Chondrocyte (in vitro differentiated cells): ENCODE data around the gene C11orf58. TPM values are rescaled to one million over a fixed set of nuclear protein-coding genes. Genes with fewer than 3 reads are reported as not detected.

Experiments used
- DNase-seq: peaks from one replicate; pipeline ENCODE4 v3.0.0; 2021; ENCODE audit warnings: mixed read lengths, low spot score
- H3K27ac Mint-ChIP-seq: one replicate; pipeline ENCODE4 v1.8.0; 2021; ENCODE audit warnings: mild to moderate bottlenecking, moderate library complexity, mixed read lengths; ENCODE audit not compliant: unreplicated experiment
- H3K27me3 Mint-ChIP-seq: 2 replicates; pipeline ENCODE4 v1.8.0; 2021; ENCODE audit warnings: low read depth, mixed read lengths
- H3K36me3 Mint-ChIP-seq: 2 replicates; pipeline ENCODE4 v1.8.0; 2021; ENCODE audit warnings: low read depth, mixed read lengths
- H3K4me1 Mint-ChIP-seq: 2 replicates; pipeline ENCODE4 v1.8.0; 2021; ENCODE audit warnings: low read depth, mild to moderate bottlenecking, mixed read lengths
- H3K4me3 Mint-ChIP-seq: one replicate; pipeline ENCODE4 v1.8.0; 2021; ENCODE audit warnings: mild to moderate bottlenecking, moderate library complexity, mixed read lengths; ENCODE audit not compliant: unreplicated experiment
- H3K9me3 Mint-ChIP-seq: 2 replicates; pipeline ENCODE4 v1.8.0; 2021; ENCODE audit warnings: low read depth, mixed read lengths
- total RNA-seq: library from RNA; stranded (reverse); gene quantifications from 3 replicates; pipeline ENCODE4 v1.2.1, GENCODE V29; 2021
- TF ChIP-seq, protein P1 (sequence below): fragments of 200-600 bp; sonication (generic); IDR thresholded peaks from 2 replicates; pipeline ENCODE4 v1.5.0; 2021; ENCODE audit warnings: antibody characterized with exemption, mild to moderate bottlenecking, moderate library complexity

Gene C11orf58
- total RNA-seq, 1 donor from 2014 or later, result 116 TPM

DNA sequence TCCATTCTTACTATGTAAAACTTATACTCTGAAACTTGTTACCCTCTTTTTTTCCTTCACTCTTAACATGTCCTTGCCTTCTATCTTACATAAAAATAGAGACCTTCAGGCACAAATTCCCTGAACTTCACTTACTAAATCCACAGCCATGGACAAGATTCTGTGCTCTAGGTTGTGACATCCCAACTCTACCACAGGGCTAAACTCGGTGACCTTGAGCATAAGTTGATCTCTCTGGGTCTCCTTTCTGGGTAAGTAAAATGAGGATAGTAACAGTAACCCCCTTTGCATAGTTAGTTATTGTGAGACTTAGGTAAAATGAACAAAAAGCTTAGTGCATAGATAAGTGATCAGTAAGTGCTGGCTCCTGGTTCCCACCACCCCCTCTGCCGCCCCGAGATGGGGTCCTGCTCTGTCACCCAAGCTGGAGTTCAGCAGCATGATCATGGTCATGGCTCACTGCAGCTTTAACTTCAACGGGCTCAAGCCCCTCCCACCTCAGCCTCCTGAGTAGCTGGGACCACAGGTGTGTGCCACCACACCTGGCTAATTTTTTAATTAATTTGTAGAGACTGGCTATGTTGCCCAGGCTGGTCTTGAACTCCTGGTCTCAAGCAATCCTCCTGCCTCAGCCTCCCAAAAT, 20.1 kb downstream of the C11orf58 start:
- H3K9me3 Mint-ChIP-seq, result no peaks in the 10 kb centered on the region
- no peaks in the 10 kb centered on the region for H3K27me3 Mint-ChIP-seq
- TF ChIP-seq, protein P1, sequence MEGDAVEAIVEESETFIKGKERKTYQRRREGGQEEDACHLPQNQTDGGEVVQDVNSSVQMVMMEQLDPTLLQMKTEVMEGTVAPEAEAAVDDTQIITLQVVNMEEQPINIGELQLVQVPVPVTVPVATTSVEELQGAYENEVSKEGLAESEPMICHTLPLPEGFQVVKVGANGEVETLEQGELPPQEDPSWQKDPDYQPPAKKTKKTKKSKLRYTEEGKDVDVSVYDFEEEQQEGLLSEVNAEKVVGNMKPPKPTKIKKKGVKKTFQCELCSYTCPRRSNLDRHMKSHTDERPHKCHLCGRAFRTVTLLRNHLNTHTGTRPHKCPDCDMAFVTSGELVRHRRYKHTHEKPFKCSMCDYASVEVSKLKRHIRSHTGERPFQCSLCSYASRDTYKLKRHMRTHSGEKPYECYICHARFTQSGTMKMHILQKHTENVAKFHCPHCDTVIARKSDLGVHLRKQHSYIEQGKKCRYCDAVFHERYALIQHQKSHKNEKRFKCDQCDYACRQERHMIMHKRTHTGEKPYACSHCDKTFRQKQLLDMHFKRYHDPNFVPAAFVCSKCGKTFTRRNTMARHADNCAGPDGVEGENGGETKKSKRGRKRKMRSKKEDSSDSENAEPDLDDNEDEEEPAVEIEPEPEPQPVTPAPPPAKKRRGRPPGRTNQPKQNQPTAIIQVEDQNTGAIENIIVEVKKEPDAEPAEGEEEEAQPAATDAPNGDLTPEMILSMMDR, result no peak
- no peak overlapping the region for H3K27ac Mint-ChIP-seq
- peaks cover 25% of the 10 kb centered on the region for H3K36me3 Mint-ChIP-seq
- H3K4me1 Mint-ChIP-seq, result peaks cover 32% of the 10 kb centered on the region
- H3K4me3 Mint-ChIP-seq, result no peak overlapping the region
- no peak for DNase-seq

DNA sequence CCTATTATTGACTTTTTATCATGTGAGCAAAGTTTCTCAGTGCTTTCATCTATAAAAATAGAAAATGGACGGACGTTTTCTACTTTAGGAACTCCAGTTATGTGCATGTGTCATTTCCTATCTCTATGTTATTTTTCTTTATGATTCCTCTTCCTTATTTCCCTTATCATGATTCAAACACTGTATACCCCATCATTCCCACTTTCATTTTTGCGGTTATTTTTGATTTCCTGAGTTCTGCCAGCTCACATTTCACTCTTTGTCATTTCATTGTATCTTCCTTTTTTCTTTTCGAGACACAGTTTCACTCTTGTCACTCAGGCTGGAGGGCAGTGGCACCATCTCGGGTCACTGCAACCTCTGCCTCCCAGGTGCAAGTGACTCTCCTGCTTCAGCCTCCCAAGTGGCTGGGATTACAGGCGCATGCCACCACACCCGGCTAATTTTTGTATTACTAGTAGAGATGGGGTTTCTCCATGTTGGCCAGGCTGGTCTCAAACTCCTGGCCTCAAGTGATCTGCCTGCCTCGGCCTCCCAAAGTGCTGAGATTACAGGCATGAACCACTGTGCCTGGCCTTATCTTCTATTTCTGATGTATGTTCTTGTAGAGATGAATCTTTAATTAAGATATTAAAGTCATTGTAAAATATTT, 21.5 kb downstream of the C11orf58 start:
- DNase-seq, result no peak
- no peaks in the 10 kb centered on the region for H3K9me3 Mint-ChIP-seq
- peak overlapping the region; percentile 83 for H3K27ac Mint-ChIP-seq

DNA sequence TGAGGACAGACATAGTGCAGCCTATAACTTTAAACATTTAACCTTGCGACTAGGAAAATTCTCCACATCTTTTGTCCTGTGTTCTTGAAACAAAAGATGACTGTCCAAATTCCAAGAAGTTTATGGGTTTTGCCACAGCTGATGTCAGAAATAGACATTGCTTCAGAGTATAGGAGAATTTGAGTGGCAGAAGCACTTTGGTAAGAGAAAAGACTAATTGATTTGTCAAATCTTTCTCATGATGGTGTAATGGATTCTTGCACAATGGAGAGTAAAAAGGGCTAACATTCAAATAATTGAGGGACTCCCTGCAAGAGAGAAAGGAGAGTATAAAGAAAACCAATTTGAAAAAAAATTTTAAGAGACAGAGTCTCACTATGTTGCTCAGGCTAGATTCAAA, 25.3 kb downstream of the C11orf58 start:
- Mint-ChIP-seq H3K27me3 (no peaks in the 10 kb centered on the region), H3K36me3 (peaks cover 3% of the 10 kb centered on the region), H3K4me1 (peaks cover 31% of the 10 kb centered on the region), H3K27ac (no peak overlapping the region), H3K9me3 (no peaks in the 10 kb centered on the region), H3K4me3 (no peak overlapping the region)
- TF ChIP-seq, protein P1, result no peak
- no peak for DNase-seq

More for the DNA sequence above, 21.5 kb downstream of the C11orf58 start:
- TF ChIP-seq, protein P1, result no peak
- no peaks in the 10 kb centered on the region for H3K27me3 Mint-ChIP-seq
- H3K4me3 Mint-ChIP-seq, result peak overlapping the region; percentile 21
- H3K36me3 Mint-ChIP-seq, result peaks cover 17% of the 10 kb centered on the region
- peaks cover 32% of the 10 kb centered on the region for H3K4me1 Mint-ChIP-seq

DNA sequence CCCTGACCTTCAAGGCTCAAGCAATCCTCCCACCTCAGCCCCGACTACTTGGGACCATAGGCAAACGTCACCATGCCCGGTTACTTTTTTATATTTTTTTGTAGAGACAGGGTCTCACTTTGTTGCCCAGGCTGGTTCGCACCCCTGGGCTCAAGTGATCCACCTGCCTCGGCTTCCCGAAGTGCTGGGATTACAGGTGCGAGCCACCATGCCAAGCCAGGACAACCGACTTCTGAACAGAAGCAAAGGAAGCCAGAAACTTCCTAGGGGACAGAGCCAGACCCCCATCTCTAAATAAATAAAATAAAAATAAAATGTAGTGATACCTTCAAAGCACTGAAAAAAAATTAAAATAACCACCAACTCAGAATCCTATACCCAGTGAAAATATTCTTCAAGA, 26.4 kb downstream of the C11orf58 start:
- H3K27me3 Mint-ChIP-seq, result no peaks in the 10 kb centered on the region
- H3K36me3 Mint-ChIP-seq, result no peaks in the 10 kb centered on the region
- H3K9me3 Mint-ChIP-seq, result no peaks in the 10 kb centered on the region
- H3K4me1 Mint-ChIP-seq, result peaks cover 19% of the 10 kb centered on the region
- no peak overlapping the region for H3K4me3 Mint-ChIP-seq
- no peak overlapping the region for H3K27ac Mint-ChIP-seq
- TF ChIP-seq, protein P1, result no peak
- no peak for DNase-seq

DNA sequence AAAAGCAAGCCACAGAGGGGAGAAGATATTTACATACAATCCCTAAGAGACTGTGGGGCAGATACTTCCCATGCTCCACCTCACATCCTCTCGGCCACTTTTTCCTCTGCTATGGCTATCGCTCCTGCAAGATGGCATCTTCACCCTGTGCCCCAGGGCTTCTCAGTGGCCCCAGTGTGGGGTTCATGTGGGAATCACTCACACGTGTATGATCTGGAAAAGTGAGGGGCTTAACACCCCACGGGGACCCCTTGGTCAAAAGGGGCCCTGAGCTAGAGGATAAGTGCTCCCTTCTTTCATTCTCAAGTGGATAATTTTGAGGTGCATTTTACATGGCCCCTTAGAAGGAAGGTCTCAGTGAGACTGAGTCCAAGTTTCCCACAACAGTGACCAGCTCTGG, 28.7 kb downstream of the C11orf58 start:
- Mint-ChIP-seq H3K4me3 (no peak overlapping the region), H3K4me1 (peaks cover 6% of the 10 kb centered on the region), H3K27ac (no peak overlapping the region), H3K27me3 (no peaks in the 10 kb centered on the region), H3K9me3 (no peaks in the 10 kb centered on the region), H3K36me3 (no peaks in the 10 kb centered on the region)
- TF ChIP-seq, protein P1, result no peak
- DNase-seq, result no peak
